A172 (cell line): ENCODE results near the gene H1-8. TPM values are rescaled to one million over a fixed set of nuclear protein-coding genes. Genes with fewer than 3 reads are reported as not detected.

Experiments used
- DNase-seq: peaks from one replicate; pipeline ENCODE4 v3.0.0-alpha.2; 2015; ENCODE audit warnings: low spot score
- total RNA-seq: library from RNA; depleted of rRNA; stranded (reverse); fragments of >200 nt; shearing (Covaris generic); gene quantifications from 2 replicates; pipeline ENCODE4 v1.2.3, GENCODE V29; 2014

The H1-8 gene
- total RNA-seq, 1 experiment from 2014 or later, result not detected

- no peak for DNase-seq
These were observed 30.5 kb downstream of the H1-8 start for GRCh38 chr3:129573493-129573892.

GRCh38 chr3:129574206-129574605 lies 31.2 kb downstream of the H1-8 start:
- no peak for DNase-seq

GRCh38 chr3:129575233-129575996 lies 32.4 kb downstream of the H1-8 start:
- no peak for DNase-seq

GRCh38 chr3:129575997-129576384 lies 33.0 kb downstream of the H1-8 start:
- no peak for DNase-seq

GRCh38 chr3:129576514-129577352 lies 33.8 kb downstream of the H1-8 start:
- DNase-seq, result no peak

- DNase-seq, result no peak
These were observed 34.4 kb downstream of the H1-8 start for GRCh38 chr3:129577366-129577765.

GRCh38 chr3:129577925-129578786 lies 35.2 kb downstream of the H1-8 start:
- DNase-seq, result no peak

- no peak for DNase-seq
These were observed 37.0 kb downstream of the H1-8 start for GRCh38 chr3:129579991-129580390.

GRCh38 chr3:129581623-129582022 lies 38.6 kb downstream of the H1-8 start:
- no peak for DNase-seq

GRCh38 chr3:129582799-129583198 lies 39.8 kb downstream of the H1-8 start:
- DNase-seq, result no peak

- DNase-seq, result no peak
These were observed 40.3 kb downstream of the H1-8 start for GRCh38 chr3:129583289-129583688.

- DNase-seq, result no peak
These were observed 41.7 kb downstream of the H1-8 start for GRCh38 chr3:129584631-129585030.

GRCh38 chr3:129585949-129586657 lies 43.1 kb downstream of the H1-8 start:
- no peak for DNase-seq

- DNase-seq, result no peak
These were observed 43.9 kb downstream of the H1-8 start for GRCh38 chr3:129586746-129587430.

- DNase-seq, result no peak
These were observed 44.7 kb downstream of the H1-8 start for GRCh38 chr3:129587566-129588210.

GRCh38 chr3:129590215-129590614 lies 47.2 kb downstream of the H1-8 start:
- DNase-seq, result no peak

- DNase-seq, result no peak
These were observed 49.0 kb downstream of the H1-8 start for GRCh38 chr3:129591932-129592331.

- no peak for DNase-seq
These were observed 49.6 kb downstream of the H1-8 start for GRCh38 chr3:129592381-129593131.

GRCh38 chr3:129593230-129593594 lies 50.2 kb downstream of the H1-8 start:
- no peak for DNase-seq
